Activated naive CD4-positive, alpha-beta T cell treated with anti-CD3 and anti-CD28 coated beads, Interleukin-2, amount 10 ng/mL, durations not matched to agents 7 days and 5 days (primary cell): Measurements from ENCODE around the gene OLFM1.
"Not testable (repeated sequence)": the region's sequence is repeated elsewhere in the genome, so short reads cannot be mapped to it uniquely, and the experiment has no call there.

Experiments used
- CTCF ChIA-PET: fragments of 350-600 bp; sonication (Branson Sonifier 250); formaldehyde crosslinking; loops from one replicate; lab custom pipeline; 2021; ENCODE audit warnings: antibody characterized with exemption; lab: Charles Lee
- DNase-seq: peaks from one replicate; pipeline ENCODE4 v3.0.0-alpha.2; 2020
- H3K27ac Mint-ChIP-seq: one replicate; pipeline ENCODE4 v1.8.0; 2021; ENCODE audit warnings: mild to moderate bottlenecking, moderate library complexity, mixed read lengths
- H3K27me3 Mint-ChIP-seq: one replicate; pipeline ENCODE4 v1.8.0; 2021; ENCODE audit warnings: mild to moderate bottlenecking, mixed read lengths
- H3K36me3 Mint-ChIP-seq: one replicate; pipeline ENCODE4 v1.8.0; 2021; ENCODE audit warnings: mixed read lengths
- H3K4me1 Mint-ChIP-seq: one replicate; pipeline ENCODE4 v1.8.0; 2021; ENCODE audit warnings: mixed read lengths
- H3K4me3 Mint-ChIP-seq: one replicate; pipeline ENCODE4 v1.8.0; 2021; ENCODE audit warnings: mild to moderate bottlenecking, moderate library complexity, mixed read lengths
- H3K9me3 Mint-ChIP-seq: one replicate; pipeline ENCODE4 v1.8.0; 2021; ENCODE audit warnings: mixed read lengths

OLFM1 gene

DNA sequence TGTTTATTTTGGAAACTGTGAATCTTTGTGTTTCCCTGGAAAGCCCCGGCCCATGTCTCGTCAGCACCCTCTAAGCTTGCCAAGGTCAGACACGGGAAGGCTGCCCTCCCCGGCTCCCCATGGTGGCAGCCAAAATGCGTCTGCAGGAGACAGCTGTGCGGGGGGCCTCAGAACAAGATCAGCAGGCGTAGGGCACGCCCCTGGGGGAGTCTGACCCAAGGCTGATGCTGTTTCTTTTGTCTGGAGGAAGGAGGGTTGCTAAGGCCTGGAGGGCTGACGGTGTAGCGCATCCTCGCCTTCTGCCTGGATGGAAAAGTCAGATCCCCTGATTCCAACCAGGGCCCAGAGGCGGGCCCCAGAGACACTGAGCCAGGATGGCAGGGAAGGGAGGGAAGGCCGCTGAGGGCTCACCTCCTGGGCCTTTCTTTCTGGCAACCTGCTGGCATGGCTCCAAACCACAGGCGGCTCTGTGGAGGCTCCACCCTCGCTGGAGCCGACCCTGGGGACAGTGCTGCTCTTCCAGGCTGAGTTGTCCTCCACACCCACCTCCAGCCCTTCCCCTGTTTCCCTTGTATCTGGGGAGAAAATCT, 57.2 kb downstream of the OLFM1 start:
- Mint-ChIP-seq H3K4me3 (no peak overlapping the region), H3K36me3 (no peaks in the 10 kb centered on the region), H3K4me1 (no peaks in the 10 kb centered on the region), H3K9me3 (peaks cover 7% of the 10 kb centered on the region), H3K27ac (no peak overlapping the region), H3K27me3 (no peaks in the 10 kb centered on the region)
- CTCF ChIA-PET: no interaction called here
- no peak for DNase-seq

DNA sequence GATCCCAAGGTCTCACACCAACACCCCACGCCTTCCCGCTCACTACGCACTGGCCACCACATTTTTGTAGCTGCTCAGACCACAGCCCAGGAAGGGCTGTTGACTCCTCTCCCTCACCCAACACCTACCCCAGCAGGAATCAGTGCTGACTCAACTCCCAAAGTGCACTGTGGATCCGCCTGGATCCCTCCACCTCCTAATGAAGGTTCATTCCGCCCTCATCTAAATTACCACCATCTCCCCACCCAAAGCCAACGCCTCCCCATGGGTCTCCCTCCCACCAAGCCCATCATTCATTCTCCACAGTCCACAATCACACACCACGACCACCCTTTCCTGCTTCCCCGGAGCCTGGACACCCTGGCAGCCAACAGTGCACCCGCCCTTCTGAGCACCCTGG, 57.8 kb downstream of the OLFM1 start:
- Mint-ChIP-seq H3K27me3 (no peaks in the 10 kb centered on the region), H3K9me3 (peaks cover 9% of the 10 kb centered on the region), H3K4me1 (no peaks in the 10 kb centered on the region), H3K4me3 (no peak overlapping the region), H3K36me3 (no peaks in the 10 kb centered on the region), H3K27ac (no peak overlapping the region)
- CTCF ChIA-PET: no interaction called here
- no peak for DNase-seq

DNA sequence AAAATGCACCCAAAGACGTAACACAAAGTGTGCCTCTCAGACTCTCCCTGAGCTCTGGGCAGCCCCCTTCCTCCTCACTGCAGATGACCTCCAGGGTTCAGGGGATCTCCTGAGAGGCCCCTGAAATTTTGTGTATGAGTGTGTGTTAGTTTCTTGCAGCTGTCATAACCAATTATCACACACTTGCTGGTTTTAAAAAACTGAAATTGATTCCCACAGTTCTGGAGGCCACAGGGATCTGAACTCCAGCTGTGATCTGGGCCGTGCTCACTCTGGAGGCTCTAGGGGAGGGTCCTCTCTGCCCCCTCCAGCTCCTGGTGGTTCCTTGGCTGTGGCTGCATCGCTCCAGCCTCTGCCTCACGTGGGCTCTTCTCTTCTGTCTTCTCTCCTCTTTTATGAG, 58.8 kb downstream of the OLFM1 start:
- no peak for DNase-seq
- Mint-ChIP-seq H3K4me3 (no peak overlapping the region), H3K9me3 (peaks cover 9% of the 10 kb centered on the region), H3K36me3 (no peaks in the 10 kb centered on the region), H3K27me3 (no peaks in the 10 kb centered on the region), H3K27ac (no peak overlapping the region), H3K4me1 (no peaks in the 10 kb centered on the region)
- CTCF ChIA-PET: no interaction called here

DNA sequence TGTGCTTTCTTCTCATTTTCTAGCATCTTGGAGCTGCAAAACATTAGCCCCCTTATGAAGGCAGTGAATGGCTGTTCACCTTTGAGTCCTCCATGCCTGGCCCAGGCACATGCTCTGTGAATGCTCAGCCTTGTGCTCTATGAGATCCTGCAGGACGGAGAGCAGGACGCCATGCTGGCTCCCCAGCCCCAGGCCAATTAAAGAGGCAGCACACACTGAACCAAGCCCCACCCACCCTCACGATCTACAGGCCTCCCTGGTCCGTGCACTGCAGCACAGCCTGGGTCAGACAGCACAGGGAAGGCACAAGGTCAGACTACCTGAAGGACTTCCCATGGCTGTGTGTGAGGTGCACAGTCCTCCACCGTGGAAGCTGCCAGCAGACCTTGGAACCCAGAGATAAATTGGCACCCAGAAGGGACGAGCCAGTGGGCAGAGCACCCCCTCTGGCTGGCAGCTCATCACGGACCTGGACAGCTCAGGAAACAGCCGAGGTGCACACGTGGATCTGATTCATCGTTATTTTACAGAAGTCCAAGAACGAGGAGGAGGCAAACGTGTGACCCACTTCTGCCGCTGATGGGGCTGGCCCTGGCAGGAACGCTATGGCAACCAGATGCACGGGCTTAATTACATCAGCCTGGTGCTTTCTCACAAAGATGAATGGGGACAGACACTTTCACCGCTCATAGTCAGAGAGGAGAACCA, 59.5 kb downstream of the OLFM1 start:
- no peak for DNase-seq
- no peaks in the 10 kb centered on the region for H3K36me3 Mint-ChIP-seq
- H3K9me3 Mint-ChIP-seq: peaks cover 13% of the 10 kb centered on the region
- no peaks in the 10 kb centered on the region for H3K27me3 Mint-ChIP-seq
- H3K4me1 Mint-ChIP-seq: no peaks in the 10 kb centered on the region
- CTCF ChIA-PET: no interaction called here
- H3K27ac Mint-ChIP-seq: no peak overlapping the region
- no peak overlapping the region for H3K4me3 Mint-ChIP-seq

DNA sequence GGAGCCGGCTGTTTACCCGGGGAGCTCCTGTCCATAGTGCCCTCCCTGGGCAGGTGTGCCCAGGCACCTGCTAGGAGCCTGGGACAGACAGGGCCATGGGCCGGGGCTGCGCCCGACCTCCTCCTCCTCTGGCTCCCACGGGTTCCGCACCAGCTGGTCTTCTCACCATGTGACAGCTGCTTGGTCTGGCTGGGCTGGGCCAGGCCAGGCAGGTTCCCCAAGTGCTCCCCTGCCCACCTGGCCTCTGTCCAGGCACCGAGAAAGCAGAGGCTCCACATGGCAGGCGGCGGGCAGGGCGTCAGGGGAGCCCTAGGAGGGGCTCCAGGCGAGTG, 60.0 kb downstream of the OLFM1 start:
- H3K27me3 Mint-ChIP-seq: no peaks in the 10 kb centered on the region
- no peaks in the 10 kb centered on the region for H3K36me3 Mint-ChIP-seq
- H3K4me1 Mint-ChIP-seq: no peaks in the 10 kb centered on the region
- no peak overlapping the region for H3K4me3 Mint-ChIP-seq
- no peak overlapping the region for H3K27ac Mint-ChIP-seq
- H3K9me3 Mint-ChIP-seq: peaks cover 13% of the 10 kb centered on the region
- no peak for DNase-seq
- CTCF ChIA-PET: no interaction called here

DNA sequence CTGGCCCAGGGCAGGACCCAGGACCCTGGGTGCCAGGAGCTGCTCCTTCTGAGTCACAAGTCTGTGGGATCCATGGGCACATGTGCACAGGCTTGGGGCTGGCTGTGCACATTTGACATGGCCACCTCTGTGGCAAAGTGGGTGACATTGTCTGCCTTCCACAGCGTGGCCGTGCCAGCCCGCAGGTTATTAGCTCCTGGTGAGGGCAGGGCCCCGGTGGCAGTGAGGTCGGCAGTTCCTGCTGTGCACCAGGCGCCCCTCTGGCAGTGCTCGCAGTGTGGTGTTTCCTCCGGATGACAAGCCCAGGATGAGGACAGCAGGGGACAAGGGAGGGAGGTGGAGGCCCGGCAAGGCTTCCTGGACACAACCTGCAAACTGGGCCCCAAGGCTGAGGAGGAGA, 60.5 kb downstream of the OLFM1 start:
- Mint-ChIP-seq H3K9me3 (peaks cover 13% of the 10 kb centered on the region), H3K36me3 (no peaks in the 10 kb centered on the region), H3K27me3 (no peaks in the 10 kb centered on the region), H3K27ac (no peak overlapping the region), H3K4me1 (no peaks in the 10 kb centered on the region), H3K4me3 (no peak overlapping the region)
- DNase-seq: no peak
- CTCF ChIA-PET: no interaction called here

DNA sequence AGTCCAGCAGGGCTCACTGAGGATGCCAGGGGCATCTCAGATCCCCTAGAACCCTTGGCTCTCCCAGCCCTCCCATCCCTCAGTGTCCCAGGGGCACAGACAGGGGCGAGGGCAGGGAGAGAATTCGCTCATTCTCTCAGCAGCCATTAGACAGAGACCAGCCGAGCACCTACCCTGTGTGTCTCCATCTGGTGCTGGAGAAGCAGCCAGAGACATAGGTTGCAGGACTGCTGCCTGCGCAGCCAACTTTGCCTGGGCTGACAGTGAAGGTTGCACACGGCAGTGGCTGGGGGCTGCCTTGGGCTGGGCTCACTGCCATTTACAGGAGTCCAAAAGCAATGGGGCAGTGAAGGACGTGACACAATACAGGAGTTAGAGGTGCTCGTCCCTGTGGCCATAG, 60.9 kb downstream of the OLFM1 start:
- no peak overlapping the region for H3K4me3 Mint-ChIP-seq

DNA sequence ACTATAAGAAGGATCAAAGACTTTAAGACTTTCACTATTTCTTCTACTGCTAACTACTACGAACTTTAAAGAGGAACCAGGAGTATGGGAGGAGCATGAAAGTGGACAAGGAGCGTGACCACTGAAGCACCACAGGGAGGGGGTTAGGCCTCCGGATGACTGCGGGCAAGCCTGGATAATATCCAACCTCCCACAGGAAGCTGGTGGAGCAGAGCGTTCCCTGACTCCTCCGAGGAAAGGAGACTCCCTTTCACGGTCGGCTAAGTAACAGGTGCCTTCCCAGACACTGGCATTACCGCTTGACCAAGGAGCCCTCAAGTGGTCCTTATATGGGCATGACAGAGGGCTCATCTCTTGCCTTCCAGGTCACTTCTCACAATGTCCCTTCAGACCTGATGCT, 62.4 kb downstream of the OLFM1 start:
- H3K27me3 Mint-ChIP-seq, DNase-seq, H3K4me1 Mint-ChIP-seq, H3K4me3 Mint-ChIP-seq, H3K27ac Mint-ChIP-seq, CTCF ChIA-PET, H3K36me3 Mint-ChIP-seq: not testable (repeated sequence)
- H3K9me3 Mint-ChIP-seq: peaks cover 13% of the 10 kb centered on the region

More for the DNA sequence above, 60.9 kb downstream of the OLFM1 start:
- Mint-ChIP-seq H3K36me3 (no peaks in the 10 kb centered on the region), H3K9me3 (peaks cover 13% of the 10 kb centered on the region), H3K27me3 (no peaks in the 10 kb centered on the region), H3K4me1 (no peaks in the 10 kb centered on the region), H3K27ac (no peak overlapping the region)
- CTCF ChIA-PET: no interaction called here
- no peak for DNase-seq

DNA sequence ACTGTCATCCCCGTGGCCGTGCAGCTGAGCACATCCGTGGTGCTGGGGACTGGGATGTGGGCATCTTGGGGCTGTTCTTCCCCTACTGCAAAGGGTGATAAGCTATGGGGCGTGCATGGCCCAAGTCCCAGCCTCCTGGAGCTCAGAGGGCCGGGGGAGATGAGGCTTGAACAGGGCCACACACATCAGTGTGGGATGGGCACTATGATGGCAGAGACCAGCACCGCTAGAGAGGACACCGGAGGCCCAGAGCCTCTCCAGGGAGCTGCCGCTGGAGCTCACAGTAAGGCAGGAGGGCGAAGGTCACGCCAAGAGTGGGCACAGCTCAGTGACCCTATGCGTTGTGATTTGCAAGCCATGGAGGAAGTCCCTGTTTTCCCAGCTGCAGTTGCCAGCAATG, 63.5 kb downstream of the OLFM1 start:
- H3K4me3 Mint-ChIP-seq: no peak overlapping the region
- H3K27me3 Mint-ChIP-seq: no peaks in the 10 kb centered on the region
- no peak overlapping the region for H3K27ac Mint-ChIP-seq
- peaks cover 13% of the 10 kb centered on the region for H3K9me3 Mint-ChIP-seq
- H3K36me3 Mint-ChIP-seq: no peaks in the 10 kb centered on the region
- DNase-seq: no peak
- CTCF ChIA-PET: no interaction called here
- no peaks in the 10 kb centered on the region for H3K4me1 Mint-ChIP-seq

DNA sequence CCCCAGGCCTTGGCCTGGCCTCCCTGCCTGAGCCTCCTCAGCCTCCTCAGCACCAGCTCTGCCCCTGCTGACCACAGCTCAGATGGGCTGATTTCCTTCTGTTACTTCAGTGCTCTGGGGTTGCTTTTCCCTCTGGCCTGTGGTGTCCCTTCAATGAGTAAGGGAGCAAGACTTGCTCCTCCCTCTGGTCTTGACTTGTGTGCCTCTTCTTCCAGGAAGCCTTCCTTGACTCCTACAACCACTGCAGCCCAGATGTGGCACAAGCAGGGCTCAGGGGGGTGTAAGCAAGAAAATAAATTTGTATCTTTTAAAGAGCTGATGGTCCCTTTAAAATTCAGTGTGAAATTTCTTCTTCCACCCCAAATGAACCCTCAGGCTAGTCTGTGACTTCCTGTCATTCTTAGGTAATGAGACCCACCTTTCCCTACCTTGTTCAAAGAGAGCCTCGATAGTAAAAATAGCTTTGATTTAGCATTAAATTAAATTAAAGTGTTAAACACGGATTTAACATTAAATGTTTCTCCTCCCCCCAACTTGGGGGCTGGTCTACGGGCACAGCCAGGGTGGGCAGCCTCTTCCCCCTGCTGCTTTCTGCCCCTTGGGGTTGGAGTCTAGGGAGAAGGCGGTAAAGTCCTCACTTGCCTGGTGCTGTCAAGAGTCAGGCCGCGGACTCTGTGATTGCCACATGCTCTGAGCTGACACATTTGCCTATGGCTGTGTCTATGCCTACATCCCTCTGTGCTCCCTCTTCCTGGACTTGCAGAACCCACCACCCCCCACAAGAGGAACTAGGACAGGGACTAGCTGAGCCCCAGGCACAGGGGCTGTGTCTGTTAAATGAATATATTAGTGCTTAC, 64.5 kb downstream of the OLFM1 start:
- Mint-ChIP-seq H3K36me3 (no peaks in the 10 kb centered on the region), H3K27me3 (no peaks in the 10 kb centered on the region), H3K4me3 (no peak overlapping the region), H3K9me3 (peaks cover 13% of the 10 kb centered on the region), H3K27ac (no peak overlapping the region), H3K4me1 (no peaks in the 10 kb centered on the region)
- DNase-seq: no peak
- CTCF ChIA-PET: no interaction called here

DNA sequence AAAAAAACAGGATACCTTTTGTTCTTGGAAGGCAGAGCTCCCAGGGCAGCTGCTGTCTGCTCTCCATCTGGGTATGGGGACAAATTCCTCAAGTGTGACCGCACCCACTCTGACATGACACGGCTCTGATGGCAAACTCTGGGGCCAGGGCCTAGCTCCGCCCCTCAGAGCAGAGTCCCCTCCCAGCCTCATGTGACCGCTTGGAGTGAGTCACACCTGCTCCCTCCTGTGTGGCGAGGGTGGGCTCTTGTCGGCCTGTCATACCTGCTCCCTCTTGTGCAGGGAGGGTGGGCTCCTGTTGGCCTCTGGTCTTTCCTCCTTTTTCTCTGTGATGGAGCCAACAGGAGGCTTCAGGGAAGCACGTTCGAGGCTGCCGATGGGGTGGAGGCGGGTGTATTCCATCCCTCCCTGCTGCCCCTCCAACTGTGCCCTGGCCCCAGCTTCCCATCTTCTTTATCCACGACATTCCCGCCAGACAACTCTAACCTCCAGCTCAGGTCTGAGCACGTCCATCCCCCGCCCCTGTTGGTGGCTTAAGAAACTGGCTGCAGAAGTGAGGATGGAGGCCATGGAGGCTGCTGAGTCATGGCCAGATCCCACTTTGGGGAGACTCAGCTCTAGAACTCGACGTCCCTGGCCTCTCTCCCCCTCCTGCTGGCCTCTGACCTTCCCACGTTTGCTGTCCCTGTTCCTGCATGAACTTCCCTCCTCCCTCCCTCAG, 65.3 kb downstream of the OLFM1 start:
- CTCF ChIA-PET: no interaction called here
- Mint-ChIP-seq H3K36me3 (no peaks in the 10 kb centered on the region), H3K27me3 (no peaks in the 10 kb centered on the region)

DNA sequence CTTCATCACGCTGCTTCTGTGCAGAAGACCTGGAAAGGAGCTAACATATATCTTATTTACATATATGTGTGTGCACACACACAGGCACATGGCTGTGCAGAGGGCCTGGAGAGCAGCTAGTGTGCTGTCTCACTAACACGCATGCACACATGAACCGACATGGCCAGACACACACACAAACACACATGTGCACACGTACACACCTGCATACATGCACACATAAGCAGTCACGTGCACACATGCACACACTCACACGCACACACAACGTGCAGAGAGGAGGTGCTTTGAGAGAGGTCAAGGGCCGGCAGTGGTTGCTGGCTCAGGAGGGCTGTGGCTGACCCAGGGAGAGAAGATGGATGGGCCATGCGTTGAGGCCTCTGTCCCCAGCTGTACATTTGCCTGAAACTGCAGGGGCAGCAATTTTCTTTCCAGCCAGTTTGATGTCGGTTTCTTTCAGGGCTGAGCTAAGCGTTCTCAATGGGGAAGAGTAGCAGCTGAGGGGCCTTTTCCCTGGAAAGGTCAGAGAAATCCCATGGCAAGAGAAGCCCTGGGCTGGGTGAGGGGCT, 66.7 kb downstream of the OLFM1 start:
- no peak for DNase-seq
- H3K4me1 Mint-ChIP-seq: no peaks in the 10 kb centered on the region
- CTCF ChIA-PET: no interaction called here
- no peaks in the 10 kb centered on the region for H3K27me3 Mint-ChIP-seq
- no peak overlapping the region for H3K4me3 Mint-ChIP-seq
- peaks cover 9% of the 10 kb centered on the region for H3K9me3 Mint-ChIP-seq
- H3K27ac Mint-ChIP-seq: no peak overlapping the region
- H3K36me3 Mint-ChIP-seq: no peaks in the 10 kb centered on the region

More for the DNA sequence above, 65.3 kb downstream of the OLFM1 start:
- Mint-ChIP-seq H3K9me3 (peaks cover 13% of the 10 kb centered on the region), H3K4me1 (no peaks in the 10 kb centered on the region), H3K4me3 (no peak overlapping the region), H3K27ac (no peak overlapping the region)
- DNase-seq: no peak

DNA sequence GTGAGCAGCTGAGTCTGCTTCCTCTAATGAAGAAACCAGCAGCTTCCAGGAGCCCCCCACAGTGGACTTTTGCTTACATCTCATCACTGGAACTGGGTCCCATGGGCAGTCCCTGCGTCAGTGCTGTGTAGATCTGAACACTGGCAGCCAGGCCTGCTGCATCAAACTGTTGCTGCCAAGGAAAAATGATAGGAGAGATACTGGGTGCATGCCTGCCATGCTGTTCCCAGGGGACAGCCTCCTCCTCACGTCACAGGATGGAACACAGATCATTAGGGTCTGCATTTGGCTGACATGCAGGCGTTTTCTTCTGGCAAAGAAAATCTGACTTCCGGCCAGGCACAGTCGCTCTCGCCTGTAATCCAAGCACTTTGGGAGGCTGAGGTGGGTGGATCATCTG, 67.9 kb downstream of the OLFM1 start:
- CTCF ChIA-PET: no interaction called here
- Mint-ChIP-seq H3K4me1 (no peaks in the 10 kb centered on the region), H3K36me3 (no peaks in the 10 kb centered on the region), H3K9me3 (peaks cover 4% of the 10 kb centered on the region), H3K27me3 (no peaks in the 10 kb centered on the region), H3K27ac (no peak overlapping the region), H3K4me3 (no peak overlapping the region)
- DNase-seq: no peak
